ENCODE measurements around the gene LPIN1. TPM values are rescaled to one million over a fixed set of nuclear protein-coding genes. Genes with fewer than 3 reads are reported as not detected.

The LPIN1 gene
- total and polyA plus RNA-seq, 4 donors: 4.4 to 54.0 (median 23.0) TPM

GRCh38 chr2:11866358-11867335 is 120.2 kb downstream of the LPIN1 start:
- no peaks in the 10 kb centered on the region for H3K36me3 ChIP-seq (ENCODE audit: control insufficient read depth in 1 of 2, insufficient read depth in 2 of 2, low read length in 1 of 2)
- no peaks in the 10 kb centered on the region for H3K9me3 ChIP-seq (ENCODE audit: control insufficient read depth, low read length)
- no peak overlapping the region for H3K4me3 ChIP-seq (ENCODE audit: low read length in 2 of 2)
- WGBS, 2 donors: 64 to 68% methylated on average over 12 of the region's 12 CpGs
- DNase-seq (no peak), ATAC-seq (ENCODE audit: low FRiP score) (no peak)
- H3K4me1 ChIP-seq (ENCODE audit: control insufficient read depth in 1 of 2, insufficient read depth in 2 of 2, low read length in 2 of 2): no peaks in the 10 kb centered on the region
- no peak overlapping the region for H3K27ac ChIP-seq (ENCODE audit: low read depth in 1 of 2, low read length in 2 of 2)
- H3K27me3 ChIP-seq (ENCODE audit: control insufficient read depth in 1 of 2, insufficient read depth in 2 of 2, low read length in 1 of 2): no peaks in the 10 kb centered on the region
- intact Hi-C loops (cut with DNase I): loop anchor here (10.0 kb wide), 4 partner anchors 448 to 1068 kb away; no protein-coding TSS in a partner anchor

GRCh38 chr2:11867926-11868325 is 121.5 kb downstream of the LPIN1 start:
- H3K9me3 ChIP-seq (ENCODE audit: control insufficient read depth, low read length): no peaks in the 10 kb centered on the region
- no peak overlapping the region for H3K4me3 ChIP-seq (ENCODE audit: low read length in 2 of 2)
- intact Hi-C loops (cut with DNase I): loop anchor here (10.0 kb wide), 4 partner anchors 447 to 1067 kb away; no protein-coding TSS in a partner anchor
- WGBS, 2 donors: 87% methylated on average over 2 of the region's 2 CpGs
- no peaks in the 10 kb centered on the region for H3K27me3 ChIP-seq (ENCODE audit: control insufficient read depth in 1 of 2, insufficient read depth in 2 of 2, low read length in 1 of 2)
- no peaks in the 10 kb centered on the region for H3K4me1 ChIP-seq (ENCODE audit: control insufficient read depth in 1 of 2, insufficient read depth in 2 of 2, low read length in 2 of 2)
- no peaks in the 10 kb centered on the region for H3K36me3 ChIP-seq (ENCODE audit: control insufficient read depth in 1 of 2, insufficient read depth in 2 of 2, low read length in 1 of 2)
- no peak for DNase-seq
- H3K27ac ChIP-seq (ENCODE audit: low read depth in 1 of 2, low read length in 2 of 2): no peak overlapping the region
- ATAC-seq (ENCODE audit: low FRiP score): no peak

- no peak for ATAC-seq (ENCODE audit: low FRiP score)
- intact Hi-C loops (cut with DNase I): loop anchor here (10.0 kb wide), 4 partner anchors 445 to 1065 kb away; no protein-coding TSS in a partner anchor
- no peaks in the 10 kb centered on the region for H3K9me3 ChIP-seq (ENCODE audit: control insufficient read depth, low read length)
- H3K4me3 ChIP-seq (ENCODE audit: low read length in 2 of 2): no peak overlapping the region
- no peak overlapping the region for H3K27ac ChIP-seq (ENCODE audit: low read depth in 1 of 2, low read length in 2 of 2)
- DNase-seq: no peak
- 96 to 97% methylated on average over 8 of the region's 8 CpGs for WGBS, 2 donors
- no peaks in the 10 kb centered on the region for H3K36me3 ChIP-seq (ENCODE audit: control insufficient read depth in 1 of 2, insufficient read depth in 2 of 2, low read length in 1 of 2)
- no peaks in the 10 kb centered on the region for H3K4me1 ChIP-seq (ENCODE audit: control insufficient read depth in 1 of 2, insufficient read depth in 2 of 2, low read length in 2 of 2)
- no peaks in the 10 kb centered on the region for H3K27me3 ChIP-seq (ENCODE audit: control insufficient read depth in 1 of 2, insufficient read depth in 2 of 2, low read length in 1 of 2)
These were observed 123.1 kb downstream of the LPIN1 start for GRCh38 chr2:11869391-11869991.

- DNase-seq (no peak), ATAC-seq (ENCODE audit: low FRiP score) (no peak)
- Histone ChIP-seq H3K36me3 (ENCODE audit: control insufficient read depth in 1 of 2, insufficient read depth in 2 of 2, low read length in 1 of 2) (no peaks in the 10 kb centered on the region), H3K27me3 (ENCODE audit: control insufficient read depth in 1 of 2, insufficient read depth in 2 of 2, low read length in 1 of 2) (no peaks in the 10 kb centered on the region), H3K4me1 (ENCODE audit: control insufficient read depth in 1 of 2, insufficient read depth in 2 of 2, low read length in 2 of 2) (no peaks in the 10 kb centered on the region), H3K9me3 (ENCODE audit: control insufficient read depth, low read length) (no peaks in the 10 kb centered on the region), H3K4me3 (ENCODE audit: low read length in 2 of 2) (no peak overlapping the region), H3K27ac (ENCODE audit: low read depth in 1 of 2, low read length in 2 of 2) (no peak overlapping the region)
- WGBS, 2 donors: 20 to 35% methylated on average over 2 of the region's 2 CpGs
- intact Hi-C loops (cut with DNase I): no loop called here
These were observed 123.6 kb downstream of the LPIN1 start for GRCh38 chr2:11870064-11870463.

- WGBS, 2 donors: 92 to 93% methylated on average over 5 of the region's 5 CpGs
These were observed 124.2 kb downstream of the LPIN1 start for GRCh38 chr2:11870584-11870983.

GRCh38 chr2:11871421-11871820 is 125.0 kb downstream of the LPIN1 start:
- Histone ChIP-seq H3K4me1 (ENCODE audit: control insufficient read depth in 1 of 2, insufficient read depth in 2 of 2, low read length in 2 of 2) (no peaks in the 10 kb centered on the region), H3K36me3 (ENCODE audit: control insufficient read depth in 1 of 2, insufficient read depth in 2 of 2, low read length in 1 of 2) (no peaks in the 10 kb centered on the region), H3K9me3 (ENCODE audit: control insufficient read depth, low read length) (no peaks in the 10 kb centered on the region), H3K27ac (ENCODE audit: low read depth in 1 of 2, low read length in 2 of 2) (no peak overlapping the region), H3K4me3 (ENCODE audit: low read length in 2 of 2) (no peak overlapping the region), H3K27me3 (ENCODE audit: control insufficient read depth in 1 of 2, insufficient read depth in 2 of 2, low read length in 1 of 2) (no peaks in the 10 kb centered on the region)
- WGBS, 2 donors: 94 to 97% methylated on average over 4 of the region's 4 CpGs
- intact Hi-C loops (cut with DNase I): no loop called here
- no peak for ATAC-seq (ENCODE audit: low FRiP score)
- DNase-seq: no peak

More at GRCh38 chr2:11870584-11870983, 124.2 kb downstream of the LPIN1 start:
- DNase-seq: no peak
- Histone ChIP-seq H3K4me3 (ENCODE audit: low read length in 2 of 2) (no peak overlapping the region), H3K27me3 (ENCODE audit: control insufficient read depth in 1 of 2, insufficient read depth in 2 of 2, low read length in 1 of 2) (no peaks in the 10 kb centered on the region), H3K27ac (ENCODE audit: low read depth in 1 of 2, low read length in 2 of 2) (no peak overlapping the region), H3K9me3 (ENCODE audit: control insufficient read depth, low read length) (no peaks in the 10 kb centered on the region), H3K36me3 (ENCODE audit: control insufficient read depth in 1 of 2, insufficient read depth in 2 of 2, low read length in 1 of 2) (no peaks in the 10 kb centered on the region), H3K4me1 (ENCODE audit: control insufficient read depth in 1 of 2, insufficient read depth in 2 of 2, low read length in 2 of 2) (no peaks in the 10 kb centered on the region)
- ATAC-seq (ENCODE audit: low FRiP score): no peak
- intact Hi-C loops (cut with DNase I): no loop called here

- intact Hi-C loops (cut with DNase I): no loop called here
These were observed 126.0 kb downstream of the LPIN1 start for GRCh38 chr2:11872247-11872947.

GRCh38 chr2:11872948-11873269 is 126.5 kb downstream of the LPIN1 start:
- H3K27me3 ChIP-seq (ENCODE audit: control insufficient read depth in 1 of 2, insufficient read depth in 2 of 2, low read length in 1 of 2): no peaks in the 10 kb centered on the region
- DNase-seq: no peak

More at GRCh38 chr2:11872247-11872947, 126.0 kb downstream of the LPIN1 start:
- Histone ChIP-seq H3K4me1 (ENCODE audit: control insufficient read depth in 1 of 2, insufficient read depth in 2 of 2, low read length in 2 of 2) (no peaks in the 10 kb centered on the region), H3K27me3 (ENCODE audit: control insufficient read depth in 1 of 2, insufficient read depth in 2 of 2, low read length in 1 of 2) (no peaks in the 10 kb centered on the region), H3K9me3 (ENCODE audit: control insufficient read depth, low read length) (no peaks in the 10 kb centered on the region), H3K36me3 (ENCODE audit: control insufficient read depth in 1 of 2, insufficient read depth in 2 of 2, low read length in 1 of 2) (no peaks in the 10 kb centered on the region), H3K27ac (ENCODE audit: low read depth in 1 of 2, low read length in 2 of 2) (no peak overlapping the region), H3K4me3 (ENCODE audit: low read length in 2 of 2) (no peak overlapping the region)
- 57 to 60% methylated on average over 5 of the region's 5 CpGs for WGBS, 2 donors
- ATAC-seq (ENCODE audit: low FRiP score) (no peak), DNase-seq (no peak)

More at GRCh38 chr2:11872948-11873269, 126.5 kb downstream of the LPIN1 start:
- no peaks in the 10 kb centered on the region for H3K36me3 ChIP-seq (ENCODE audit: control insufficient read depth in 1 of 2, insufficient read depth in 2 of 2, low read length in 1 of 2)
- no peak overlapping the region for H3K4me3 ChIP-seq (ENCODE audit: low read length in 2 of 2)
- H3K4me1 ChIP-seq (ENCODE audit: control insufficient read depth in 1 of 2, insufficient read depth in 2 of 2, low read length in 2 of 2): no peaks in the 10 kb centered on the region
- intact Hi-C loops (cut with DNase I): no loop called here
- ATAC-seq (ENCODE audit: low FRiP score): no peak
- no peaks in the 10 kb centered on the region for H3K9me3 ChIP-seq (ENCODE audit: control insufficient read depth, low read length)
- 89 to 96% methylated on average over 2 of the region's 2 CpGs for WGBS, 2 donors
- H3K27ac ChIP-seq (ENCODE audit: low read depth in 1 of 2, low read length in 2 of 2): no peak overlapping the region
